Sigmoid colon (tissue), 7 donors: Measurements from ENCODE around the gene DDX51. TPM values are rescaled to one million over a fixed set of nuclear protein-coding genes. Genes with fewer than 3 reads are reported as not detected.

Source experiments
- DNase-seq: peaks from one replicate; pipeline ENCODE4 v3.0.0-alpha.2; 2019
- H3K27ac ChIP-seq, 4 donors: fragments of 200-600 bp; sonication (generic); one replicate each; pipeline ENCODE4 v1.5.1; 2016 to 2019; ENCODE audit warnings: mild to moderate bottlenecking in 1 of 4
- H3K27me3 ChIP-seq, 3 donors: fragments of 200-600 bp; sonication (generic); one replicate each; pipeline ENCODE4 v1.5.1; 2019; ENCODE audit warnings: mild to moderate bottlenecking in 1 of 3
- H3K36me3 ChIP-seq, 4 donors: fragments of 200-600 bp; sonication (generic); one replicate each; pipeline ENCODE4 v1.5.1; 2016 to 2019
- H3K4me1 ChIP-seq, 4 donors: fragments of 200-600 bp; sonication (generic); one replicate each; pipeline ENCODE4 v1.5.1; 2017 to 2019
- H3K4me3 ChIP-seq, 4 donors: fragments of 200-600 bp; sonication (generic); one replicate each; pipeline ENCODE4 v1.5.1; 2017 to 2019; ENCODE audit warnings: mild to moderate bottlenecking in 2 of 4, moderate library complexity in 1 of 4
- H3K9me3 ChIP-seq, 4 donors: fragments of 200-600 bp in 3 of 4; sonication (generic) in 3 of 4; one replicate each; pipeline versions ENCODE4 v1.5.1 to v1.6.1; 2013 to 2019
- EP300 ChIP-seq, 4 donors: sonication (generic); formaldehyde crosslinking; IDR thresholded peaks; one replicate each; pipeline ENCODE4 v1.6.1; 2017; ENCODE audit warnings: antibody characterized with exemption in 4 of 4
- POLR2A ChIP-seq, 2 donors: fragments of 450-650 bp; IDR thresholded peaks; one replicate each; pipeline ENCODE4 v1.6.1; 2016; ENCODE audit warnings: antibody characterized with exemption in 2 of 2, mild to moderate bottlenecking in 2 of 2, moderate library complexity in 2 of 2
- POLR2AphosphoS5 ChIP-seq, 4 donors: sonication (generic); formaldehyde crosslinking; IDR thresholded peaks; one replicate each; pipeline ENCODE4 v1.6.1; 2017; ENCODE audit warnings: antibody characterized with exemption in 4 of 4
- WGBS, 2 donors: extraction: QIAGEN DNeasy Blood & Tissue Kit; methylation state at CpG; one replicate each; pipeline ENCODE4 v1.1.7; 2013; 5-methylcytosine and 5-hydroxymethylcytosine counted together
- intact Hi-C: fragments of 100-400 bp; cut with DNase I; formaldehyde crosslinking; loops from one replicate; pipeline ENCODE4 v1.15.1; 2023
- polyA plus RNA-seq, 3 donors: library from polyadenylated mRNA; stranded (reverse); fragments of 200-250 nt; gene quantifications; one replicate each; pipeline ENCODE4 v1.2.3, GENCODE V29; 2013
- total RNA-seq, 4 donors: library from RNA; depleted of rRNA; stranded (reverse); fragments of >200 nt; gene quantifications; one replicate each; pipeline ENCODE4 v1.1.0, GENCODE V29; 2016
- TF ChIP-seq, protein P1 (sequence below), 4 experiments: fragments of 450-650 bp in 3 of 4; fragments of 200-600 bp in 1 of 4; IDR thresholded peaks; one replicate each; pipeline ENCODE4 v1.5.1; 2016 to 2019; ENCODE audit warnings: antibody characterized with exemption in 4 of 4, mild to moderate bottlenecking in 3 of 4, moderate library complexity in 2 of 4
- donor health status: healthy with polysubstance abuse.
- donor health status: Bipolar disorder and iron deficiency.
- donor health status: healthy.

DDX51 gene
- total and polyA plus RNA-seq, 7 donors = 3.9 to 22.4 (median 7.2) TPM

DNA sequence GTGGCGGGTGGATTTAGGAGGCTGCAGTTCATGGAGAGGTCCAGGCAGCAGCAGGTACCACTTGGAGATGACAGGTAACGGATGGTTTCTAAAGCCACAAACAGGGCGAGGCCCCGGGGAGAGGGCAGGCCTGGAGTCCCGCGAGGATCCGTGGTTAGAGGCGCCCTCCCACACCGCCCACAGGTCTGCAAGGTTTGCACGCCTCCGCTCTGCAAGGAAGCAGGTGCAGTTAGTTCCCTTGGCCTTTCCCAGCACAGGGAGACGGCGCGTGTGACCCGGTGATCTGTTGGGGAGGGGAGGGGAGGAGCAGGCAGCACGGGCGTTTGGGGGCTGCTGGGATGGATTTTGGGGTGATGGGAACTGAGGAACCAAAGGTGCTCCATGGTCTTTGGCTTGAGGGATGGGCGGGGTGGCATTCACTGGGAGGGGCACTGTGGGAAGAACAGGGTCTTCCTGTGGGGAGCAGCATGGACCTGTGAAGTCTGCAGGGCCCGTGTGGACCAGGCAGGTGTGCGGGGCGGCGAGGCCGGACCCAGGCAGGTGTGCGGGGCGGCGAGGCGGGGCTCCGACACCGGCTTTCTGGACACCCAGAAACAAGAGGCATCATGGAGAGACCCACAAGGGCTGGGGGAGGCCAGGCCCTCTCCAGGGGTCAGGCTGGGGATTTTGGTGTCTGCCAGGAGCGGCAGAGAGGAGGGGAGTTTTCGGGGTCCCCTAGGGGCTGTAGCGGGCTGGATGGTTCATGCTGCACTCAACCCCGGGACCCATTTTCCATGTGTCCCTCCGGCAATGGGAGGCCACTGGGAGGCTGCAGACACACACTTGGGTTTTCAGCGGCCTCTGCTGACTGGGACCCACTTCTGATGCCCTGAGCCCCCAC is 29.3 kb upstream of the DDX51 start:
- intact Hi-C loops = no loop called here
- no peaks in the 10 kb centered on the region for H3K9me3 ChIP-seq
- no peak overlapping the region for H3K4me3 ChIP-seq
- no peak for TF ChIP-seq POLR2AphosphoS5 (IDR thresholded peaks at IDR 0.05)
- TF ChIP-seq EP300 (IDR thresholded peaks at IDR 0.05) = no peak
- no peak for DNase-seq
- no peak overlapping the region for H3K27ac ChIP-seq
- H3K36me3 ChIP-seq = no peaks in the 10 kb centered on the region
- H3K4me1 ChIP-seq = no peaks in the 10 kb centered on the region
- 60% methylated on average over 35 of the region's 35 CpGs for WGBS, 2 donors
- H3K27me3 ChIP-seq = peaks cover 11 to 99% (median 77%) of the 10 kb centered on the region in 3 donors

DNA sequence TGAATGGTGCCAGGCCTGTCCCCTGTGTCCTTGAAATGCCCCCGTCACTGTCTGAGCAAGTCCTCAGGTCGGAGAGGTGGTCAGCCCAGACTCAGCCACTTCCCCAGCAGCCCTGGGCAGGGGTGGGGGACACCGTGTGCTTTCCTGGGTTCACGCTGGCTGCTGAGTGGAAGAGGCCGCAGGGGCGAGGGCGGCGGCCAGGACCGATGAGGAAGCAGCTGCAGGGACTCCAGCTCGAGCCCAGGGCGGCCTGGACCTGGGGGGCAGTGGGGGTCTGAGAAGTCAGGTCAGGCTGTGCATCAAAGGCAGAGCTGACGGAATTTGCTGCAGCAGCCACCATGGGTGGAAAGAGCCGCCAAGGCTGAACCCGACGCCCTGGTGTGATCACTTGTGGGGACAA is 28.5 kb upstream of the DDX51 start:
- no peaks in the 10 kb centered on the region for H3K4me1 ChIP-seq
- 61% methylated on average over 15 of the region's 15 CpGs for WGBS, 2 donors
- H3K4me3 ChIP-seq = no peak overlapping the region
- TF ChIP-seq, protein P1, sequence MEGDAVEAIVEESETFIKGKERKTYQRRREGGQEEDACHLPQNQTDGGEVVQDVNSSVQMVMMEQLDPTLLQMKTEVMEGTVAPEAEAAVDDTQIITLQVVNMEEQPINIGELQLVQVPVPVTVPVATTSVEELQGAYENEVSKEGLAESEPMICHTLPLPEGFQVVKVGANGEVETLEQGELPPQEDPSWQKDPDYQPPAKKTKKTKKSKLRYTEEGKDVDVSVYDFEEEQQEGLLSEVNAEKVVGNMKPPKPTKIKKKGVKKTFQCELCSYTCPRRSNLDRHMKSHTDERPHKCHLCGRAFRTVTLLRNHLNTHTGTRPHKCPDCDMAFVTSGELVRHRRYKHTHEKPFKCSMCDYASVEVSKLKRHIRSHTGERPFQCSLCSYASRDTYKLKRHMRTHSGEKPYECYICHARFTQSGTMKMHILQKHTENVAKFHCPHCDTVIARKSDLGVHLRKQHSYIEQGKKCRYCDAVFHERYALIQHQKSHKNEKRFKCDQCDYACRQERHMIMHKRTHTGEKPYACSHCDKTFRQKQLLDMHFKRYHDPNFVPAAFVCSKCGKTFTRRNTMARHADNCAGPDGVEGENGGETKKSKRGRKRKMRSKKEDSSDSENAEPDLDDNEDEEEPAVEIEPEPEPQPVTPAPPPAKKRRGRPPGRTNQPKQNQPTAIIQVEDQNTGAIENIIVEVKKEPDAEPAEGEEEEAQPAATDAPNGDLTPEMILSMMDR (IDR thresholded peaks at IDR 0.05) = no peak
- TF ChIP-seq POLR2A (IDR thresholded peaks at IDR 0.05) (no peak), EP300 (IDR thresholded peaks at IDR 0.05) (no peak), POLR2AphosphoS5 (IDR thresholded peaks at IDR 0.05) (no peak)
- DNase-seq = no peak
- intact Hi-C loops = no loop called here
- H3K27me3 ChIP-seq = peaks cover 13 to 99% (median 82%) of the 10 kb centered on the region in 3 donors
- no peak overlapping the region for H3K27ac ChIP-seq
- H3K9me3 ChIP-seq = no peaks in the 10 kb centered on the region
- no peaks in the 10 kb centered on the region for H3K36me3 ChIP-seq

DNA sequence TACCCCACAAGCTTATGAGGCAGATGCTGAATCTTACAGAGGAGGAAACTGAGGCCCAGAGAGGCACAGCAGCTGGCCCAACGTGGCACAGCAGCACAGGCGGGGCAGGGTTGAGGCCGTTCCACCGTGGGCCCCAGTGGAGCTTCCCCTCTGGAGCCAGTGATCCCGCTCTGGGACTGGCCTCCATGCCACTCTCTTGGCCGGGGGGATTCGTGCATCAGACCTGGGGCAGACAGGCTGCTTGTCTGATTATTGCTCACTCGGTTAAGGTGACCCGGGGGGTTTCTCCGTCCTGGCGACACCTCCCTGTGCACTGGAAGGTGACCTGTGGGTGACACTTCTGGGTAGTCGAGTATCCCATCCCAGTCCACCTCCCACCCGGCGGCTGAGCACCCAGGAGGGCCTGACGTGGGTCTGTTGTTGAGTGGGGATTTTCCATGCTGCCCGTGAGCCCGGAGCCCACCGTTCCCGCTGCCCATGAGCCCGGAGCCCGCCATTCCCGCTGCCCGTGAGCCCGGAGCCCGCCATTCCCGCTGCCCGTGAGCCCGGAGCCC is 27.9 kb upstream of the DDX51 start:
- 82 to 85% methylated on average over 28 of the region's 28 CpGs for WGBS, 2 donors
- H3K27me3 ChIP-seq = peaks cover 13 to 99% (median 85%) of the 10 kb centered on the region in 3 donors
- DNase-seq = no peak
- H3K27ac ChIP-seq = no peak overlapping the region
- no peaks in the 10 kb centered on the region for H3K4me1 ChIP-seq
- intact Hi-C loops = no loop called here
- H3K36me3 ChIP-seq = no peaks in the 10 kb centered on the region
- no peak overlapping the region for H3K4me3 ChIP-seq
- TF ChIP-seq, protein P1 (IDR thresholded peaks at IDR 0.05) = no peak
- TF ChIP-seq POLR2AphosphoS5 (IDR thresholded peaks at IDR 0.05) = no peak
- TF ChIP-seq EP300 (IDR thresholded peaks at IDR 0.05) = no peak
- no peak for TF ChIP-seq POLR2A (IDR thresholded peaks at IDR 0.05)
- H3K9me3 ChIP-seq = no peaks in the 10 kb centered on the region

DNA sequence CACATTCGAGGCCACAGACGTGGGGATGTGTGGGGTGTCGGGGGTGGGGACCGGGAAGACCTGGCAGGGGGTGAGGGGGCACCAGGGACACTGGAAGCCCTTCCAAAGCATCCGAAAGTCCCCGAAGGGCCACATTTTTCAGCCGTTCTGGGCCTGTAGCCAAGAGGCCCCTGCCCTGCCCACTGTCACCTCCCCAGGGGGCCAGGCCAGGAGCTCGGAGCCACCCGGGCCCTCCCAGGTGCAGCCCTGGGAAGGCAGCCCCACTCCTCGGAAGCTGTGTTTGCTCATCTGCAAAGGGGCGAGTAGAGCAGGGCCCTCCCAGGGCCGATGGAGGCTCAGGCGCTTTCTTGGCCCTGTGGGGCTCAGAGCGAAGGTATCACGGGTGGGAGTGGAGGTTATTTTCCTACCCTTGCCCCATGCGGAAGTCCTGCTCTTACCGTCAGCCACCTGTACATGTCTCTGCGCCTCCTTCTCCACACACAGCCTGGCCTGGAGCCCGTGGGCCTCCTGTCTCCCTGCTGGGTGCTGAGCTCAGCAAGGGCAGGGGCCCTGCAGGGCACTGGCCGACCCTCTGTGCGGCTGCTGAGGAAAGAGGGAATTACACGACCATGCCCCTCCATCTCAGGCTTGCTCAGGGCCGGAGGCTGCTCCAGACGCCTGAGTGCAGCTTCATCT is 27.3 kb upstream of the DDX51 start:
- no peak for DNase-seq
- intact Hi-C loops = no loop called here
- Histone ChIP-seq H3K9me3 (no peaks in the 10 kb centered on the region), H3K36me3 (no peaks in the 10 kb centered on the region), H3K27ac (no peak overlapping the region), H3K4me3 (no peak overlapping the region), H3K27me3 (peaks cover 13 to 94% (median 80%) of the 10 kb centered on the region in 3 donors), H3K4me1 (no peaks in the 10 kb centered on the region)
- TF ChIP-seq POLR2A (IDR thresholded peaks at IDR 0.05) = no peak
- TF ChIP-seq EP300 (IDR thresholded peaks at IDR 0.05) = no peak
- TF ChIP-seq, protein P1 (IDR thresholded peaks at IDR 0.05) = no peak
- no peak for TF ChIP-seq POLR2AphosphoS5 (IDR thresholded peaks at IDR 0.05)
- WGBS, 2 donors = 58 to 72% methylated on average over 24 of the region's 24 CpGs
